ENCODE measurements around the gene NEO1. TPM values are rescaled to one million over a fixed set of nuclear protein-coding genes. Genes with fewer than 3 reads are reported as not detected.

Gene NEO1
- total RNA-seq, 1 donor from 2014 or later: 75.6 TPM

GRCh38 chr15:73153024-73153423 lies 100.8 kb downstream of the NEO1 start:
- no peak overlapping the region for H3K27ac Mint-ChIP-seq (ENCODE audit: unreplicated experiment)

GRCh38 chr15:73153447-73153846 lies 101.2 kb downstream of the NEO1 start:
- peaks cover 32% of the 10 kb centered on the region for H3K36me3 Mint-ChIP-seq (ENCODE audit: low read depth)
- peaks cover 9% of the 10 kb centered on the region for H3K9me3 Mint-ChIP-seq
- H3K27ac Mint-ChIP-seq (ENCODE audit: unreplicated experiment): no peak overlapping the region
- TF ChIP-seq CTCF (conservative IDR thresholded peaks at IDR 0.05): no peak
- no peak for DNase-seq (ENCODE audit: low read depth, low spot score)
- H3K27me3 Mint-ChIP-seq (ENCODE audit: low read depth): no peaks in the 10 kb centered on the region
- no peaks in the 10 kb centered on the region for H3K4me1 Mint-ChIP-seq
- H3K4me3 Mint-ChIP-seq: no peak overlapping the region

More at GRCh38 chr15:73153024-73153423, 100.8 kb downstream of the NEO1 start:
- peaks cover 9% of the 10 kb centered on the region for H3K9me3 Mint-ChIP-seq
- no peak for TF ChIP-seq CTCF (conservative IDR thresholded peaks at IDR 0.05)
- H3K4me3 Mint-ChIP-seq: no peak overlapping the region
- H3K36me3 Mint-ChIP-seq (ENCODE audit: low read depth): peaks cover 32% of the 10 kb centered on the region
- DNase-seq (ENCODE audit: low read depth, low spot score): no peak
- H3K4me1 Mint-ChIP-seq: no peaks in the 10 kb centered on the region
- H3K27me3 Mint-ChIP-seq (ENCODE audit: low read depth): no peaks in the 10 kb centered on the region

GRCh38 chr15:73156431-73157191 lies 104.3 kb downstream of the NEO1 start:
- H3K4me3 Mint-ChIP-seq: no peak overlapping the region
- TF ChIP-seq CTCF (conservative IDR thresholded peaks at IDR 0.05): no peak
- DNase-seq (ENCODE audit: low read depth, low spot score): no peak
- H3K4me1 Mint-ChIP-seq: no peaks in the 10 kb centered on the region
- peaks cover 9% of the 10 kb centered on the region for H3K9me3 Mint-ChIP-seq
- H3K36me3 Mint-ChIP-seq (ENCODE audit: low read depth): peaks cover 27% of the 10 kb centered on the region
- no peaks in the 10 kb centered on the region for H3K27me3 Mint-ChIP-seq (ENCODE audit: low read depth)
- H3K27ac Mint-ChIP-seq (ENCODE audit: unreplicated experiment): no peak overlapping the region

- TF ChIP-seq CTCF (conservative IDR thresholded peaks at IDR 0.05): no peak
- no peak overlapping the region for H3K4me3 Mint-ChIP-seq
- peaks cover 4% of the 10 kb centered on the region for H3K9me3 Mint-ChIP-seq
- no peak overlapping the region for H3K27ac Mint-ChIP-seq (ENCODE audit: unreplicated experiment)
- no peaks in the 10 kb centered on the region for H3K27me3 Mint-ChIP-seq (ENCODE audit: low read depth)
- peaks cover 22% of the 10 kb centered on the region for H3K36me3 Mint-ChIP-seq (ENCODE audit: low read depth)
- H3K4me1 Mint-ChIP-seq: no peaks in the 10 kb centered on the region
- DNase-seq (ENCODE audit: low read depth, low spot score): no peak
These were observed 109.3 kb downstream of the NEO1 start for GRCh38 chr15:73161546-73161945.

- no peak for DNase-seq (ENCODE audit: low read depth, low spot score)
- TF ChIP-seq CTCF (conservative IDR thresholded peaks at IDR 0.05): no peak
- H3K27me3 Mint-ChIP-seq (ENCODE audit: low read depth): no peaks in the 10 kb centered on the region
- H3K36me3 Mint-ChIP-seq (ENCODE audit: low read depth): peaks cover 22% of the 10 kb centered on the region
- peaks cover 5% of the 10 kb centered on the region for H3K9me3 Mint-ChIP-seq
- H3K27ac Mint-ChIP-seq (ENCODE audit: unreplicated experiment): no peak overlapping the region
- no peaks in the 10 kb centered on the region for H3K4me1 Mint-ChIP-seq
- no peak overlapping the region for H3K4me3 Mint-ChIP-seq
These were observed 113.2 kb downstream of the NEO1 start for GRCh38 chr15:73165435-73165834.

Measured in neural crest cell (in vitro differentiated cells).